HL-60 (cell line): ENCODE data around the gene POLR1B.
"Not testable (repeated sequence)": the region's sequence is repeated elsewhere in the genome, so short reads cannot be mapped to it uniquely, and the experiment has no call there.

ENCODE experiments used
- DNase-seq, 2 experiments: peaks; one replicate each; pipeline ENCODE4 v3.0.0-alpha.2; 2010 to 2020; ENCODE audit warnings: low read depth in 1 of 2, low spot score in 1 of 2
- H3K27ac ChIP-seq: fragments of 250-450 bp; sonication (Bioruptor Pico); replicated peaks from 2 replicates; pipeline ENCODE4 v1.5.1; 2020; ENCODE audit warnings: mild to moderate bottlenecking, moderate library complexity
- H3K27me3 ChIP-seq: fragments of 250-450 bp; sonication (Bioruptor Pico); 2 replicates; pipeline ENCODE4 v1.5.1; 2021; ENCODE audit warnings: mild to moderate bottlenecking, moderate library complexity; ENCODE audit not compliant: insufficient read depth, poor library complexity, severe bottlenecking
- H3K4me3 ChIP-seq: replicated peaks from 2 replicates; pipeline ENCODE4 v1.5.1; 2011; ENCODE audit warnings: mild to moderate bottlenecking, control low read depth, low read length; ENCODE audit not compliant: insufficient read depth
- GABPA ChIP-seq: IDR thresholded peaks from 2 replicates; pipeline ENCODE4 v1.6.1; 2012; ENCODE audit warnings: low read depth
- POLR2AphosphoS5 ChIP-seq: IDR thresholded peaks from 2 replicates; pipeline ENCODE4 v1.6.1; 2012; ENCODE audit warnings: low read depth
- REST ChIP-seq: IDR thresholded peaks from 2 replicates; pipeline ENCODE4 v1.6.1; 2012; ENCODE audit warnings: low read depth; ENCODE audit not compliant: insufficient replicate concordance
- SPI1 ChIP-seq: IDR thresholded peaks from 2 replicates; pipeline ENCODE4 v1.6.1; 2012; ENCODE audit warnings: low read depth, mild to moderate bottlenecking, borderline replicate concordance
- TF ChIP-seq, protein P1 (sequence below): IDR thresholded peaks from one replicate; pipeline ENCODE4 v1.5.1; 2011; ENCODE audit warnings: low read length, control low read depth, inconsistent platforms; ENCODE audit not compliant: insufficient read depth

Gene POLR1B

DNA sequence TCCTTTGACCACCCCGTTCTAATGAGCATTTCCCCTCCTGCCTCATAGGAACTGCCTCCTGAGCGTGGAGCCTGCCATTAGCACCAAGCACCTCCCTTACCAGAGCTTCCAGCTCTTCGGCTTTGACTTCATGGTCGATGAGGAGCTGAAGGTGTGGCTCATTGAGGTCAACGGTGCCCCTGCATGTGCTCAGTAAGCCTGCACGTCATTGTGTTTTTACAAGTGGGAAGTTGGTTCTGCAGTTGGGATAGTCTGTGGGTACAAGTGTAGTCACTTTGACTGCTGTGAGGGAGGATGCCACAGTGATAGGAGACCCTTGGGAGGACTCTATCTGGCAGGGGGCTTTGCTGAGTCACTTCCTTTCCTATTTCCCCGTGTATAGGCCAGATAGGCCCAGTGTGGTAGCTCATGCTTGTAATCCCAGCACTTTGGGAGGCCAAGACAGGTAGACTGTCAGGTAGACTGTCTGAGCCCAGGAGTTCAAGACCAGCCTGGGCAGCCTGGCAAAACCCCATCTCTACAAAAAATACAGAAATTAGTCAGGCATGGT, 22.0 kb upstream of the POLR1B start:
- H3K27me3 ChIP-seq, result no peaks in the 10 kb centered on the region
- H3K27ac ChIP-seq, result no peak overlapping the region
- no peak for DNase-seq
- no peak overlapping the region for H3K4me3 ChIP-seq
- TF ChIP-seq POLR2AphosphoS5 (no peak), GABPA (no peak)
- TF ChIP-seq, protein P1, sequence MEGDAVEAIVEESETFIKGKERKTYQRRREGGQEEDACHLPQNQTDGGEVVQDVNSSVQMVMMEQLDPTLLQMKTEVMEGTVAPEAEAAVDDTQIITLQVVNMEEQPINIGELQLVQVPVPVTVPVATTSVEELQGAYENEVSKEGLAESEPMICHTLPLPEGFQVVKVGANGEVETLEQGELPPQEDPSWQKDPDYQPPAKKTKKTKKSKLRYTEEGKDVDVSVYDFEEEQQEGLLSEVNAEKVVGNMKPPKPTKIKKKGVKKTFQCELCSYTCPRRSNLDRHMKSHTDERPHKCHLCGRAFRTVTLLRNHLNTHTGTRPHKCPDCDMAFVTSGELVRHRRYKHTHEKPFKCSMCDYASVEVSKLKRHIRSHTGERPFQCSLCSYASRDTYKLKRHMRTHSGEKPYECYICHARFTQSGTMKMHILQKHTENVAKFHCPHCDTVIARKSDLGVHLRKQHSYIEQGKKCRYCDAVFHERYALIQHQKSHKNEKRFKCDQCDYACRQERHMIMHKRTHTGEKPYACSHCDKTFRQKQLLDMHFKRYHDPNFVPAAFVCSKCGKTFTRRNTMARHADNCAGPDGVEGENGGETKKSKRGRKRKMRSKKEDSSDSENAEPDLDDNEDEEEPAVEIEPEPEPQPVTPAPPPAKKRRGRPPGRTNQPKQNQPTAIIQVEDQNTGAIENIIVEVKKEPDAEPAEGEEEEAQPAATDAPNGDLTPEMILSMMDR, result no peak

DNA sequence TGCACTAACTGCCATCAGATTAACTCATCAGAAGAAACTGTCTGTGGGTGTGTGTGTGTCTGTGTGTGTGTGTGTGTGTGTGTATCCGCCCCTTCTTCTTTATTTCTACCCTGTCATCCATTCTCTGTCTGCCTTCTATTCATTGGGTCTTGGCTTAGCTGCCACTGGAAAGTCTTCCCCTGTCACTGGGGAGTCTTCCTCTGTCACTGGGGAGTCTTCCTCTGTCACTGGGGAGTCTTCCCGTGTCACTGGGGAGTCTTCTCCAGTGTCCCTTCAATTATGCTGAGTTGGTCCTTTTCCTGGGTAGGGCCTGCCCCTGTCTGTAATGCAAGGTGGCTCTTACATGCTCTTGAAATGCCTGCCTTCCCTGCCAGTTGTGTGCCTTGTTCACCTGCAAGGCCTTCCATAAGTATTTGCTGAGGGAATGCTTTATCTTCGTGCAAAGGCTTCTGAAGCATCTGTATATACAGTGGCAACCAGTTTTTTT, 18.9 kb upstream of the POLR1B start:
- H3K27ac ChIP-seq, result no peak overlapping the region
- TF ChIP-seq, protein P1, result no peak
- TF ChIP-seq POLR2AphosphoS5 (no peak), GABPA (no peak), SPI1 (no peak), REST (no peak)

GRCh38 chr2:112524276-112524675, 18.0 kb upstream of the POLR1B start:
- not testable (repeated sequence) for H3K27me3 ChIP-seq, H3K27ac ChIP-seq, H3K4me3 ChIP-seq, DNase-seq

More for the DNA sequence above, 18.9 kb upstream of the POLR1B start:
- no peak for DNase-seq
- Histone ChIP-seq H3K4me3 (no peak overlapping the region), H3K27me3 (no peaks in the 10 kb centered on the region)

- H3K27me3 ChIP-seq, result no peaks in the 10 kb centered on the region
- H3K27ac ChIP-seq, result no peak overlapping the region
- TF ChIP-seq REST (no peak), GABPA (no peak), POLR2AphosphoS5 (no peak), SPI1 (no peak)
- TF ChIP-seq, protein P1, result no peak
- no peak overlapping the region for H3K4me3 ChIP-seq
- no peak for DNase-seq
These were observed 13.7 kb upstream of the POLR1B start for GRCh38 chr2:112528541-112528940.
